CD4-positive, alpha-beta T cell (primary cell): Measurements from ENCODE around the gene RTN4RL1. TPM values are rescaled to one million over a fixed set of nuclear protein-coding genes. Genes with fewer than 3 reads are reported as not detected.

Experiments
- ATAC-seq: fragments of 200-7000 bp; cut with Tn5 transposase; one replicate; pipeline ENCODE4 v1.10.0; 2022; ENCODE audit warnings: mild to moderate bottlenecking; ENCODE audit not compliant: poor library complexity
- CTCF ChIA-PET: fragments of 350-600 bp; sonication (Branson Sonifier 250); formaldehyde crosslinking; loops from one replicate; lab custom pipeline; 2021; ENCODE audit warnings: antibody characterized with exemption, inconsistent platforms; lab: Charles Lee
- POLR2A ChIA-PET: fragments of 350-600 bp; sonication (Branson Sonifier 250); formaldehyde crosslinking; loops from one replicate; lab custom pipeline; 2021; ENCODE audit warnings: antibody characterized with exemption, inconsistent platforms; lab: Charles Lee
- DNase-seq, 14 experiments: peaks; one replicate each; pipeline ENCODE4 v3.0.0-alpha.2; 2013 to 2020; ENCODE audit warnings: mixed read lengths in 2 of 14
- H3K27ac ChIP-seq, 2 donors: one replicate each; pipeline versions ENCODE4 v1.5.1 to v1.7.0; 2013; ENCODE audit warnings: low read length in 2 of 2, low read depth in 1 of 2, mild to moderate bottlenecking in 1 of 2
- H3K27me3 ChIP-seq, 2 experiments: 1 replicate in 1 of 2; 2 replicates in 1 of 2; pipeline versions ENCODE4 v1.6.1 to v1.7.0; 2013; ENCODE audit warnings: low read length in 2 of 2, control low read depth in 1 of 2, mild to moderate bottlenecking in 1 of 2, moderate library complexity in 1 of 2; ENCODE audit not compliant: insufficient read depth in 2 of 2, control insufficient read depth in 1 of 2
- H3K36me3 ChIP-seq: one replicate; pipeline ENCODE4 v1.6.1; 2013; ENCODE audit warnings: low read length, control low read depth; ENCODE audit not compliant: insufficient read depth
- H3K4me1 ChIP-seq: one replicate; pipeline ENCODE4 v1.6.1; 2013; ENCODE audit warnings: low read length, control low read depth; ENCODE audit not compliant: insufficient read depth
- H3K4me3 ChIP-seq: one replicate; pipeline ENCODE4 v1.5.1; 2013; ENCODE audit warnings: mild to moderate bottlenecking, low read length, moderate library complexity
- H3K9me3 ChIP-seq, 2 experiments: 1 replicate in 1 of 2; 2 replicates in 1 of 2; pipeline versions ENCODE4 v1.6.1 to v1.7.0; 2013; ENCODE audit warnings: low read length in 2 of 2, mild to moderate bottlenecking in 2 of 2, control low read depth in 1 of 2, moderate library complexity in 1 of 2; ENCODE audit not compliant: control insufficient read depth in 1 of 2, insufficient read depth in 1 of 2
- H3K27ac Mint-ChIP-seq: one replicate; pipeline ENCODE4 v1.8.0; 2020; ENCODE audit warnings: mixed read lengths
- H3K27me3 Mint-ChIP-seq: one replicate; pipeline ENCODE4 v1.8.0; 2021; ENCODE audit warnings: mixed read lengths
- H3K36me3 Mint-ChIP-seq: one replicate; pipeline ENCODE4 v1.8.0; 2021; ENCODE audit warnings: low read depth, mixed read lengths
- H3K4me1 Mint-ChIP-seq: one replicate; pipeline ENCODE4 v1.8.0; 2021; ENCODE audit warnings: low read depth, mixed read lengths
- H3K4me3 Mint-ChIP-seq: one replicate; pipeline ENCODE4 v1.8.0; 2020; ENCODE audit warnings: mild to moderate bottlenecking, mixed read lengths
- H3K9me3 Mint-ChIP-seq: one replicate; pipeline ENCODE4 v1.8.0; 2020; ENCODE audit warnings: mixed read lengths
- intact Hi-C, 2 experiments: fragments of 100-400 bp; cut with DNase I in 1 of 2; cut with micrococcal nuclease in 1 of 2; formaldehyde crosslinking; loops; one replicate each; pipeline versions ENCODE4 v1.15.1 to v1.9.0; 2023 to 2025; cut with DNase I, micrococcal nuclease
- total RNA-seq, 174 experiments: library from RNA in 2 of 174; stranded (reverse) in 2 of 174; gene quantifications; one replicate each; pipeline ENCODE4 v1.2.3 and lab custom pipeline; 2021 to 2026
- TF ChIP-seq, protein P1 (sequence below): fragments of 200-600 bp; IDR thresholded peaks from one replicate; pipeline ENCODE4 v1.8.0; 2022; ENCODE audit warnings: antibody characterized with exemption, mild to moderate bottlenecking

RTN4RL1 gene
- total RNA-seq, 2 experiments from 2014 or later: 0.06 to 0.11 TPM

- Histone ChIP-seq H3K27ac (no peak overlapping the region), H3K36me3 (no peaks in the 10 kb centered on the region), H3K4me3 (no peak overlapping the region), H3K27me3 (peaks cover 15 to 28% of the 10 kb centered on the region in 2 experiments), H3K9me3 (no peaks in the 10 kb centered on the region), H3K4me1 (peaks cover 32% of the 10 kb centered on the region)
- ChIA-PET POLR2A (no interaction called here), CTCF (no interaction called here)
- no peak overlapping the region for H3K4me3 Mint-ChIP-seq
- no peak overlapping the region for H3K27ac Mint-ChIP-seq
- H3K27me3 Mint-ChIP-seq: peaks cover 18% of the 10 kb centered on the region
- no peaks in the 10 kb centered on the region for H3K9me3 Mint-ChIP-seq
- DNase-seq: no peak
- no peaks in the 10 kb centered on the region for H3K36me3 Mint-ChIP-seq
- ATAC-seq: no peak
- peaks cover 18% of the 10 kb centered on the region for H3K4me1 Mint-ChIP-seq
- TF ChIP-seq, protein P1, sequence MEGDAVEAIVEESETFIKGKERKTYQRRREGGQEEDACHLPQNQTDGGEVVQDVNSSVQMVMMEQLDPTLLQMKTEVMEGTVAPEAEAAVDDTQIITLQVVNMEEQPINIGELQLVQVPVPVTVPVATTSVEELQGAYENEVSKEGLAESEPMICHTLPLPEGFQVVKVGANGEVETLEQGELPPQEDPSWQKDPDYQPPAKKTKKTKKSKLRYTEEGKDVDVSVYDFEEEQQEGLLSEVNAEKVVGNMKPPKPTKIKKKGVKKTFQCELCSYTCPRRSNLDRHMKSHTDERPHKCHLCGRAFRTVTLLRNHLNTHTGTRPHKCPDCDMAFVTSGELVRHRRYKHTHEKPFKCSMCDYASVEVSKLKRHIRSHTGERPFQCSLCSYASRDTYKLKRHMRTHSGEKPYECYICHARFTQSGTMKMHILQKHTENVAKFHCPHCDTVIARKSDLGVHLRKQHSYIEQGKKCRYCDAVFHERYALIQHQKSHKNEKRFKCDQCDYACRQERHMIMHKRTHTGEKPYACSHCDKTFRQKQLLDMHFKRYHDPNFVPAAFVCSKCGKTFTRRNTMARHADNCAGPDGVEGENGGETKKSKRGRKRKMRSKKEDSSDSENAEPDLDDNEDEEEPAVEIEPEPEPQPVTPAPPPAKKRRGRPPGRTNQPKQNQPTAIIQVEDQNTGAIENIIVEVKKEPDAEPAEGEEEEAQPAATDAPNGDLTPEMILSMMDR: no peak
- intact Hi-C loops: no loop called here
Measured at GRCh38 chr17:2020721-2021120, 4.4 kb downstream of the RTN4RL1 start.

DNA sequence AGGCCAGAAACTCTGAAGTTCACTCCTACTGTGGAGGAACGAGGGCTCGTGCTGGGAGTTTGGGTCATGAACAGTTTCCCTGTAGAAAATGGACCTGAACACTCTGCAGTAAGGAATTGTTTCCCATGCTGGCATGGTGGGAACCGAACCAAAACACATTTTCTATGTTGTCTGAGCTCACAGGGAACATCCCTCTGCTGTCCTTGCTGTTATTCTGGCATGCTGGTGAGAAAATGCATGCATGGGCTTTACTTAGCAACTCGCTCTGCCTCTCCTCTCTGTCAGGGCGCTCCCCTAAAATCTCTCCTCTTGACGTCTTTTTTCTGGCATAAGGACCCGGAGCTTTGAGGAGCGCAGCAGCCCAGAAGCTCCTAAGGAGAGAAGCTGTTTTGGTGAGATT lies 5.4 kb downstream of the RTN4RL1 start:
- intact Hi-C loops: no loop called here
- ATAC-seq (no peak), DNase-seq (no peak)
- H3K36me3 Mint-ChIP-seq: no peaks in the 10 kb centered on the region
- Histone ChIP-seq H3K36me3 (no peaks in the 10 kb centered on the region), H3K27ac (no peak overlapping the region), H3K4me1 (peaks cover 26% of the 10 kb centered on the region), H3K4me3 (no peak overlapping the region), H3K27me3 (peaks cover 13 to 22% of the 10 kb centered on the region in 2 experiments), H3K9me3 (no peaks in the 10 kb centered on the region)
- H3K9me3 Mint-ChIP-seq: no peaks in the 10 kb centered on the region
- H3K4me3 Mint-ChIP-seq: no peak overlapping the region
- no peak overlapping the region for H3K27ac Mint-ChIP-seq
- TF ChIP-seq, protein P1: no peak
- ChIA-PET POLR2A (no interaction called here), CTCF (no interaction called here)
- H3K27me3 Mint-ChIP-seq: peaks cover 16% of the 10 kb centered on the region
- H3K4me1 Mint-ChIP-seq: peaks cover 12% of the 10 kb centered on the region

DNA sequence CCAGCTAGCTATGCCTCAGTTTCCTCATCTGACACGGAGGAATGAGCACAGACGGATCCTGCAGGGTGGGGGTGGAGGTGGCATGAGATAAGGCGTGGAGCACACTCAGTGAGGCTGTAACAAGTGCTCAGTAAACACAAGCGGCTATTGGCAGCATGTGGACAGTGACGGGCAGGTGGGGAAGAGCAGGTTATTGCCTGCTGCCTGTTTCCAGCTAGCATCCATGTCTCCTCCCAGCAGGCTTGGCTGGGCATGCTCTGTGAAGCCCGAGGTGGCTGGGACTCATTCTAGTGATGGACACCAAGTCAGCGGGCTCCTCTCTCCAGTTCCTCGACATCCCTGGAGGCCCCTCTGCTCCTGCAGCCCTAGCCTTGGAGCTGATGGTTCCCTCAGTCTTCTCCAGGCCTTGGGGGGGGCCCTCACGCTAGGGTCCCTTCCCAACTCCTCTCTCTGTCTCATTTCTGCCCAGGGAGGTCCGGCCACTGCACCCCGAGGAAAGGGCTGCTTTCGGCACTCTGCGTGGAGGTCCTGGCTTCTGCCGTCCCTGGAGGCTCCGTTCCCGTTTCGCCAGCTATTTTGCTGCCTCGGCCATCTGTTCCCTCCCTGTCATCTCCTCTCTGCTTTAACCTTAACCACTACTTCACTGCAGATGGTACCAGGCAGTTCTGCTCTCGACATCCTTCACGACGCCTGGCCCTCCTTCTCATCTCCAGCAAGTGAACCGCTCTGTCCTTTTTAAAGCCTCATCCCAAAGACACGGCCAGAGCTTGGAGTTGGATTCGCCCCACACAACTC lies 6.2 kb downstream of the RTN4RL1 start:
- Mint-ChIP-seq H3K4me1 (peaks cover 12% of the 10 kb centered on the region), H3K27me3 (peaks cover 21% of the 10 kb centered on the region), H3K27ac (no peak overlapping the region), H3K4me3 (no peak overlapping the region), H3K9me3 (no peaks in the 10 kb centered on the region), H3K36me3 (no peaks in the 10 kb centered on the region)
- intact Hi-C loops: no loop called here
- TF ChIP-seq, protein P1: no peak
- ChIA-PET POLR2A (no interaction called here), CTCF (no interaction called here)
- H3K36me3 ChIP-seq: no peaks in the 10 kb centered on the region
- no peak overlapping the region for H3K27ac ChIP-seq
- H3K4me1 ChIP-seq: peaks cover 18% of the 10 kb centered on the region
- ATAC-seq: no peak
- H3K4me3 ChIP-seq: no peak overlapping the region
- no peaks in the 10 kb centered on the region for H3K9me3 ChIP-seq
- H3K27me3 ChIP-seq: peaks cover 13 to 14% of the 10 kb centered on the region in 2 experiments
- DNase-seq: no peak
